ENCODE data around the gene NMUR1.
A peak's percentile ranks its signal among the peaks of the same experiment; 100 is the strongest.
"Not testable (repeated sequence)": the region's sequence is repeated elsewhere in the genome, so short reads cannot be mapped to it uniquely, and the experiment has no call there.

Gene NMUR1, protein sequence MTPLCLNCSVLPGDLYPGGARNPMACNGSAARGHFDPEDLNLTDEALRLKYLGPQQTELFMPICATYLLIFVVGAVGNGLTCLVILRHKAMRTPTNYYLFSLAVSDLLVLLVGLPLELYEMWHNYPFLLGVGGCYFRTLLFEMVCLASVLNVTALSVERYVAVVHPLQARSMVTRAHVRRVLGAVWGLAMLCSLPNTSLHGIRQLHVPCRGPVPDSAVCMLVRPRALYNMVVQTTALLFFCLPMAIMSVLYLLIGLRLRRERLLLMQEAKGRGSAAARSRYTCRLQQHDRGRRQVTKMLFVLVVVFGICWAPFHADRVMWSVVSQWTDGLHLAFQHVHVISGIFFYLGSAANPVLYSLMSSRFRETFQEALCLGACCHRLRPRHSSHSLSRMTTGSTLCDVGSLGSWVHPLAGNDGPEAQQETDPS
- 0 to 14.8 (median 0.12) reads per million in 9 experiments for total RNA-seq

DNA sequence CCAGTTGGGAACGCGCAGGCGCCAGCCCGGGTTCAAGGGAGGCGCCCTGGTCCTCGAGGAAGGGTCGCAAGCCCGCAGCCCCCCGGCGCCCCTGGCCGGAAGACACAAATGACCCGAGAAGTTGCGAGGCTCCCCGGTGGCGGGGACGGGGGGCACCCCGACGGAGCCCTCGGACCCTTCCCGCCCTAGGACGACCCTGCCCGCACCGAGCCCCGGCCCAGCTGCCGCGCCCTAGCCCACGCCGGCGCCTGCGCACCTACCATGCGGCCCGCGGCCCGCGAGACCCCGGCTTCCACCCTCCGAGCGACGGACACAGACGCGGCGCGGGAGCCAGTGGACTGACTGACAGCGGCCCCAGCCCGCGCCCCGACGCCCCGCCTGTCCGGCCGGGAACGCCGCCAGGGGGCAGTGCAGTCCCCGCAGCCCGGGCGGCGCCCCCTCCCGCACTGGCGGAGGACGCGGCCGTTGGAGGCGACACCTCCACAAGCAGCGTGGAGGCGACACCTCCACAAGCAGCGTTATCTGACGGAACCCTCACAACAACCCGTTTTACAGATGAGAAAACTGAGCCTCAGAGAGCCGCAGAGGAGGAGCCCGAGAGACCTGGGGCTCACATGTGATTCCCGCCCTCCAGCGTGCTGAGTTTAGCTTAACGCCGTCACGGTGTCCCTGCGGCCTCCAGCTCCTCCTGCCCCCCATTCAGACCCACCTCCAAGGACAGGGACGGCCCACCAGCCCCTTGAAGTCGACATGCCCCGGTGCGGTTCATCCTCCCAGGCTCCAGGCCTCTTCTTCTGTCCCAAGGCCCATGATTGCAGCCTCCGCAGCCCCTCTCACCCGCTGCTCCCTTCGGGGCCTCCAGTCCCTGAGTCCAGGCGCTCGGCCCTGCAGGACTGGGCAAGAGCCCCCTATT lies at the start of gene NMUR1:
NMUR1 (minus strand) TSS at position 347 of the 913 bp plus-strand sequence; CDS start at position 263, 84 bp downstream.
- Mint-ChIP-seq H3K4me3 (peak within 1 kb of the TSS; percentile 81 to 87), H3K9me3 (no peaks in the 10 kb centered on the region), H3K4me1 (ENCODE audit: low read depth in 2 of 2) (peaks cover 59 to 72% of the 10 kb centered on the region in 2 donors), H3K36me3 (ENCODE audit: insufficient read depth) (peaks cover 2% of the 10 kb centered on the region), H3K27me3 (no peaks in the 10 kb centered on the region), H3K27ac (peak within 1 kb of the TSS; percentile 94)
- ATAC-seq (replicated peaks) (peak; percentile 93), DNase-seq (peak; percentile 74 to 87 (median 80))

DNA sequence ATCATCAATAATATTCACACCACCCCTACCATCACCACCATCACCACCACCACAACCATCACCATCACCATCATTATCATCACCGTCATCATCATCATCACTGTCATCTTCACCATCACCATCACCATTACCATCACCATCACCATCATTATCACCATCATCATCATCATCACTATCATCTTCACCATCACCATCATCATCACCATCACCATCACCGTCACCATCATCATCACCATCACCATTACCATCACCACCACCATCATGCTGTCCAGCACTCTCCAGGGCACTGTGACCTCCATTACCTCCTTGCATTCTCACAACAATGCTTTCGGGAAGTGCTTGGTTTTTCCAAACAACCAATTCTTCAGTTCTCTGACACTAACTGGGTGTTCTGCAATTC lies 49.3 kb upstream of the NMUR1 start:
- Mint-ChIP-seq H3K9me3 (peaks cover 2 to 5% of the 10 kb centered on the region in 2 donors), H3K27me3 (peaks cover 7 to 12% of the 10 kb centered on the region in 2 donors), H3K4me1 (ENCODE audit: low read depth in 2 of 2) (no peaks in the 10 kb centered on the region), H3K27ac (no peak overlapping the region), H3K4me3 (no peak overlapping the region), H3K36me3 (ENCODE audit: insufficient read depth) (no peaks in the 10 kb centered on the region)
- ATAC-seq (replicated peaks) (no peak), DNase-seq (no peak)

DNA sequence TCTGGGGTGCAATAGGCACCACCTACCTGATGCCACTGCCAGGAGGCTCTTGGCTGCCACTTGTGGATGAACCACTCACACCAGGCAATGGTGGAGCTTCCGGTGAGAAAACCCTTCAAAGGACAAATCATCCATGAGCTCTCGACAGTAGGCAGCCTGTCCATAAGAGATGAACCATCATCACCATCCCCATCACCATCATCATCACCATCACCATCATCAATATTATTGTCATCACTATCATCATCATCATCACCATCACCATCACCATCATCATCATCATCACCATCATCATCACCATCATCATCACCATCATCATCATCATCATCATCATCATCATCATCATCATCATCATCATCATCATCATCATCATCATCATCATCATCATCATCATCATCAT lies 48.4 kb upstream of the NMUR1 start:
- not testable (repeated sequence) for H3K4me1 Mint-ChIP-seq (ENCODE audit: low read depth in 2 of 2); H3K27ac Mint-ChIP-seq; ATAC-seq (replicated peaks); H3K27me3 Mint-ChIP-seq; DNase-seq; H3K4me3 Mint-ChIP-seq; H3K36me3 Mint-ChIP-seq (ENCODE audit: insufficient read depth); H3K9me3 Mint-ChIP-seq

DNA sequence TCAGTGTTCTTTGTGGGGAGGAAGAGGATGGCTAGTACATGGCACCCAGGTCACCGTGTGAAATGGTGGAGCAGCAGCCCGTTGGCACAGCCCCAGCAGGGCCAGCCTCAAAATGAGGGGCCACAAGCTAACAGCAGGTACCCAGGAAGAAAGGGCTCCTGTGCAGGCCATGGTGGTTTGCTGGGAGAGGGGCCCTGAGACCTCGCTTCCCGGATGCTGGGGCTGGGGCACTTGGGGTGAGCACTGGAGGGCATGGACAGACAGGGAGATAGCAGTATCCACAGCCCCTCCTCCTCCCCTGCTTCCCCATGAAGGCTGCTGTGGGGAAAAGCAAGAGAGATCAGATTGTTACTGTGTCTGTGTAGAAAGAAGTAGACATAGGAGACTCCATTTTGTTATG lies 46.2 kb upstream of the NMUR1 start:
- H3K36me3 Mint-ChIP-seq (ENCODE audit: insufficient read depth) = no peaks in the 10 kb centered on the region
- H3K4me3 Mint-ChIP-seq = no peak overlapping the region
- H3K4me1 Mint-ChIP-seq (ENCODE audit: low read depth in 2 of 2) = no peaks in the 10 kb centered on the region
- no peak overlapping the region for H3K27ac Mint-ChIP-seq
- H3K27me3 Mint-ChIP-seq = peaks cover 0 to 7% of the 10 kb centered on the region in 2 donors
- H3K9me3 Mint-ChIP-seq = peaks cover 2 to 5% of the 10 kb centered on the region in 2 donors
- no peak for DNase-seq
- no peak for ATAC-seq (replicated peaks)

DNA sequence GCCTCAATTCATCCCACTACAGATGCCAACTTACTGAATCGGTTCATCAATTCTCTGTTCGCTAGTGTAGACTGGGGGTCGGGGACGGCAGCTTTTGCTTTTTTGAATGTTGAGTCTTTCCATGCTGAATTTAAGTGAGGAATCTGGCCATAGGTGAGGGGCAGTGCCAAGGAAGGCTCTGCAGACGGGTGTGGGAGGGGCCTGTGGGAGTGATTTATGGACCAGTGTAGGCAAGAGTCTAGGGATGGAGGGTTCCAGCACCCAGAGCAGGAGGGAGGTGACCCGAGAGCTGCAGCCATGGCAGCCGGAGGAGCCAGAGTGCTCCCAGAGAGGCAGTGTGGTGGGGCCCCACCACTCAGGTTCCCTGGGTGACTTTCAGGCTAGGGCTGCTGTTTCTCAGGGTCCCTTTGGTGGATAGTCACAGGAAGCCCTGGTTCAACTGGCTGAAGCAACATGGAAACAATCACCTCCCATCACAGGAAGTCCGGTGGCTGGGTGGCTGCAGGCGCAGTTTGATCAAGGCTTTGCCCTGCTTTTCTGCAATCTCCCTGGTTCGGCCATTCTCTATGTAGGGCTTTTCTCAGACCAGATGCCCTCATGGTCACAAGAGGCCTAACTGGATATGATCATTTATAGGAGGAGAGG lies 45.5 kb upstream of the NMUR1 start:
- peaks cover 2 to 5% of the 10 kb centered on the region in 2 donors for H3K9me3 Mint-ChIP-seq
- H3K4me3 Mint-ChIP-seq = no peak overlapping the region
- H3K27me3 Mint-ChIP-seq = peaks cover 0 to 7% of the 10 kb centered on the region in 2 donors
- H3K36me3 Mint-ChIP-seq (ENCODE audit: insufficient read depth) = peaks cover 3% of the 10 kb centered on the region
- ATAC-seq (replicated peaks) = no peak
- no peak overlapping the region for H3K27ac Mint-ChIP-seq
- H3K4me1 Mint-ChIP-seq (ENCODE audit: low read depth in 2 of 2) = no peaks in the 10 kb centered on the region
- DNase-seq = no peak

DNA sequence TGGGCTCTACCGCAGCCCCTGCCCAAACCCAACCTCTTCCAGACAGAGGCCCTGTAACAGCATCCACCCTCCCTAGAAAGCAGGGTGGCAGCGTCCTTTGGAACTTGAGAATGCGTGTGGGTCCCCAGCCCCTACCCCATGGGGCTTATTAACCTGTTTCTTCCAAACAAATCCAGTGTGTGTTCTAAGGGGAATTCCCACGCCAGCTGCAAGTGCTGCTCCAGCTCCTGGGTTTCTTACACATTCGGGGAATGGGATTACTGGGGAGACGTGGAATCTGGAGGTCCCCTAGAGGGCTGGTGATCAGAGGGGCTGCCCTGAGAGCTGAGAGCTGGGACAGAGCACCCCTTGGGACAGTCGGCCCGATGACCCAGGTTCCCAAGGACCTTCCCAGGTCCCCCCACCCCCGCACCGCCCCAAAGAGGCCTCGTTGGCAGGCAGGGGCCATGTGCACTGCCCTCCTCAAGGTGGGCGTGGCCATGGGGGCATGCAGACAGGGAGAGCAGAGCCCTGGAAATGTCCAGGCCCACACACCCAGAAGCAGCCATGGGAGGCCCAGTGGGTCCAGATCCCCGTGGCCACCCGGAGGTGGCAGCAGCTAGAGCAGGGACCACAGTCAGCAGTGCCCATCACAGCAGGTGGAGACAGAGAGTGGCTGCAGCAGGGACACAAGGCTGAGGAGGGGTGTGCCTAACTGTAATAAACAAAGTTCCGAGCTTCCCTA lies 43.6 kb upstream of the NMUR1 start:
- Mint-ChIP-seq H3K36me3 (ENCODE audit: insufficient read depth) (peaks cover 3% of the 10 kb centered on the region), H3K27me3 (peaks cover 0 to 11% of the 10 kb centered on the region in 2 donors), H3K9me3 (peaks cover 2 to 5% of the 10 kb centered on the region in 2 donors), H3K4me3 (no peak overlapping the region), H3K4me1 (ENCODE audit: low read depth in 2 of 2) (no peaks in the 10 kb centered on the region), H3K27ac (no peak overlapping the region)
- ATAC-seq (replicated peaks) (no peak), DNase-seq (no peak)

DNA sequence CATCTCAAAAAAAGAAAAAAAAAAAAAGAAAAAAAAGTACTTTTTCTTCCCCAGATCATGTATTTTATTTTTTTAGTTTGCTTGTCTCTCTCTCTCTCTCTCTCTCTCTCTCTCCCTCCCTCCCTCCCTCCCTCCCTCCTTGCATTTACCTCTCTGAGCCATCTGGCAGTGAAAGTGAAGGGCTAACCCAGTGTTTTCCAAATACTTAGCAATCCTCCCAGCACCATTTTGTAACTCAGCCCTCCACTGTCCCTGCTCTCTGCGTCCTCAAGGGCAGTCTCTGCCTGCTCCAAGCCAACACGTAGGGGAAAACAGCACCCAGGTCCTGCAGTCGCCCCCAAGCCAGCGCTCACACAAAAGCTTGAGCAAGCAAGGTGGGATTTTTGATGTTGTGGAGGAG lies 42.9 kb upstream of the NMUR1 start:
- H3K9me3 Mint-ChIP-seq = no peaks in the 10 kb centered on the region
- ATAC-seq (replicated peaks) = no peak
- H3K27me3 Mint-ChIP-seq = peaks cover 0 to 5% of the 10 kb centered on the region in 2 donors
- H3K36me3 Mint-ChIP-seq (ENCODE audit: insufficient read depth) = peaks cover 3% of the 10 kb centered on the region
- no peak for DNase-seq
- H3K4me1 Mint-ChIP-seq (ENCODE audit: low read depth in 2 of 2) = peaks cover 0 to 5% of the 10 kb centered on the region in 2 donors
- H3K27ac Mint-ChIP-seq = peak overlapping the region in 1 of 2 donors; percentile 59
- no peak overlapping the region for H3K4me3 Mint-ChIP-seq

DNA sequence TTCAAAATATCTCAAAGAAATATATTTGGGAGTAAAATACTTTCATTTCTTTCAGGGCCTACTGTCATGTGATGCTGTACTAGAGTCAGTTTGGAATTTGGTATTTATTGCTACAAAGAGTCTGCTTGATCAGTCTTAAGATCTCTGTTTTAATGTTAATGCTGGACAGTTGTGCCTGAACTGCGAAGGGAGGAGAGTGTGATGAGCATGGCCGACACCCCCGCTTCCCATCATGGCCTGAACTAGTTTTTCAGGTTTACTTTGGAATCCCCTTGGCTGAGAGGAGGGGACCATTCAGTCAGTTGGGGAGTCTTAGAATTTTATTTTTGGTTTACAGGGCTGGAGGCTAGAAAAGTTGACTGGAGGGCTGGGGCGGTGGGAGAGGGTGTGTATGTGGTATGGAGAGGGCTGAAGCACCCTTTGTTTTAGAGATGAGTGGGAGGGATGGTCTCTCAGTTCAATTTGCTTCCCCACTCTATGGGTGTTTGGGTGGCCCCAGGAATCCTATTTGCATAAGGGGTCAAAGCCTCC lies 41.5 kb upstream of the NMUR1 start:
- no peaks in the 10 kb centered on the region for H3K9me3 Mint-ChIP-seq
- ATAC-seq (replicated peaks) (no peak), DNase-seq (no peak)
- H3K27ac Mint-ChIP-seq = no peak overlapping the region
- H3K4me3 Mint-ChIP-seq = no peak overlapping the region
- H3K27me3 Mint-ChIP-seq = peaks cover 0 to 5% of the 10 kb centered on the region in 2 donors
- peaks cover 3% of the 10 kb centered on the region for H3K36me3 Mint-ChIP-seq (ENCODE audit: insufficient read depth)
- H3K4me1 Mint-ChIP-seq (ENCODE audit: low read depth in 2 of 2) = peaks cover 0 to 5% of the 10 kb centered on the region in 2 donors

DNA sequence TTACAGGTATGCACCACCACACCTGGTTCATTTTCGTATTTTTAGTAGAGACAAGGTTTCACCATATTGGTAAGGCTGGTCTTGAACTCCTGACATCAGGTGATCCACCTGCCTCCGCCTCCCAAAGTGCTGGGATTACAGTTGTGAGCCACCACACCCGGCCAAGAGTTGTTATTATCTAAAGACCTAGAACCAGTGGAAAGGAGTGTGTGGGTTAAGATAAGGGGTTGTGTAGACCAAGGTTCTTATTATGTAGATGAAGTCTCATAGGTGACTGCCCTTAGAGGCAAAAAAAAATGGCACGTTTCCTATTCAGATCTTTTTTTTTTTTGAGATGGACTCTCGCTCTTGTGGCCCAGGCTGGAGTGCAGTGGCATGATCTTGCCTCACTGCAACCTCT lies 40.7 kb upstream of the NMUR1 start:
- not testable (repeated sequence) for H3K4me1 Mint-ChIP-seq (ENCODE audit: low read depth in 2 of 2); H3K27ac Mint-ChIP-seq; H3K36me3 Mint-ChIP-seq (ENCODE audit: insufficient read depth); H3K9me3 Mint-ChIP-seq; ATAC-seq (replicated peaks); H3K4me3 Mint-ChIP-seq; H3K27me3 Mint-ChIP-seq; DNase-seq

DNA sequence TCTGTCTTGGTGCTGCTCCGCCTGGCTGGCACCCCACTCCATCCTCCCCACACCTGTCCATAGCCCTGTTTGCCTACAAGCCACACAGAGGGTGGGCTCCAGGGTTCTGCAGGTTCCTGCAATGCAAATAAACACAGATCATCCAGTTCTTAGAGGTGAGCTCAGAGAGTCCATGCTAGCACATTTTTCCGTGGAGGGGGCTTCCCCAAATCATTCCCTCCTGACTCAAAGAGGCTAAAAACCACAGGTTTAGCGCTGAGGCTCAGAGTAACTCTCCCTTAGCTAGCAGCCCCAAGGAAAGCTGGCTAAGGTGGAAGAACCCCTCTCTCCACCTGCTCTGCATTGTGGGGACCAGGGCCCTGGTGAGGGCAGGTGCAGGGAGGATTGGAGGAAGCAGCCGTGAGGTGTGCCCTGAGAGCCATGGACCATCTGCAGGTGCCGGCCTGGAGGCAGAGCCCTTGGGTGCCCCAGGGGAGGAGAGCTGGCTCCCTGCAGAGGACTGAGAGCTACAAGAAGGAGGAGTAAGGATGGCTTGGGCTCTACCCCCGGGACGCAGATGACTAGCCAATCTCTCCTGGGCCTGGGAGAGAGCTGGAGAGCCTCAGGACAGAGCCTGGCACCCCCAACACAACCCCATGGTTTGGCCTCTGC lies 38.7 kb upstream of the NMUR1 start:
- no peak for DNase-seq
- ATAC-seq (replicated peaks) = no peak

DNA sequence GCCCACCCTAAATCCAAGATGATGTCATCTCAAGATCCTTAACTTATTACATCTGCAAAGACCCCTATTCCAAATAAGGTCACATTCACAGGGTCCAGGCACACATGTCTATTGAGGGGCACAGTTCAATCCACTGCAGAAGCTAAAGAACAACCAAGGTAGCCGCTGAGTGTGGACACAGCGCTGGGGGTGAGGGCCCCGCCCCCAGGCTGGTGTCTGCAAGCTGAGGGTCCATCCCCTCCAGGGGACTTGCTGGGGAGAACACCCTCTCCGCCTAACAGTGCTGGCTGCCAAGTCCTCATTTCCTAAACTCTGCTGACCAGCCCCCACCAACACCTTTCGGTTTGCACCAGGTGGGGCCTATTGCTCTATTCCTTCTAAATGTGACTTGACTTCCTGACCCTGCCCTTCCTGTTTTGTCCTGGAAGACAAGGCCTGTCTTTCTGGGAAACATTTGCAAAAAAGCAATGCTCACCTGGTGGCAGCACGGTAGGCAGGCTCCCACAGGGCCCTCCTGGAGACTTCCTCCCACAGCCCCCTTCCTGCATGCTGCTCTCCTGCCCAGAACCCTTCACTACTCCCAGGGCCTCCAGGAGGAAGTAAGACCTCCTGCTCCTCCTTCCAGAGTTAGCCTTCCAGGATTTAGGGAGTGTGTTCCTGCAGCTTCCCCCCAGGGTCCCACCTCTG lies 38.0 kb upstream of the NMUR1 start:
- peaks cover 0 to 5% of the 10 kb centered on the region in 2 donors for H3K27me3 Mint-ChIP-seq
- no peaks in the 10 kb centered on the region for H3K9me3 Mint-ChIP-seq

More for the DNA sequence above, 38.7 kb upstream of the NMUR1 start:
- Mint-ChIP-seq H3K27me3 (peaks cover 0 to 5% of the 10 kb centered on the region in 2 donors), H3K4me3 (no peak overlapping the region), H3K36me3 (ENCODE audit: insufficient read depth) (peaks cover 3% of the 10 kb centered on the region), H3K27ac (no peak overlapping the region), H3K4me1 (ENCODE audit: low read depth in 2 of 2) (peaks cover 0 to 5% of the 10 kb centered on the region in 2 donors), H3K9me3 (no peaks in the 10 kb centered on the region)

DNA sequence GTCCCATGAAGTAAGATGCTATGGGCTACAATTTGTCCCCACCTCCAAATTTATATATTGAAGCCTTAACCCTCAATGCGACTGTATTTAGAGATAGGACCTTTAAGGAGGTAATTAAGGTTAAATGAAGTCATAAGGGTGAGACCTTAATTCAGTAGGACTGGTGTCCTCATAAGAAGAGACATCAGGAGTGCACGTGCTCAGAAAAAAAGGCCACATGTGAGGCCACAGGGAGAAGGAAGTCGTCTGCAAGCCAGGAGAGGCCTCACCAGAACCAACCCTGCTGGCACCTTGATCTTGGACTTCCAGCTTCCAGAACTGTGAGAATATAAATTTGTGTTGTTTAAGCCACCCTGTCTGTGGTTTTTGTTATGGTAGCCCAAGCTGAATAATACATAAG lies 36.9 kb upstream of the NMUR1 start:
- Mint-ChIP-seq H3K27me3 (peaks cover 0 to 5% of the 10 kb centered on the region in 2 donors), H3K27ac (no peak overlapping the region), H3K4me3 (no peak overlapping the region), H3K36me3 (ENCODE audit: insufficient read depth) (peaks cover 3% of the 10 kb centered on the region), H3K4me1 (ENCODE audit: low read depth in 2 of 2) (peaks cover 0 to 5% of the 10 kb centered on the region in 2 donors), H3K9me3 (no peaks in the 10 kb centered on the region)
- DNase-seq = no peak
- no peak for ATAC-seq (replicated peaks)

More for the DNA sequence above, 38.0 kb upstream of the NMUR1 start:
- ATAC-seq (replicated peaks) (no peak), DNase-seq (no peak)
- Mint-ChIP-seq H3K4me3 (no peak overlapping the region), H3K4me1 (ENCODE audit: low read depth in 2 of 2) (peaks cover 0 to 5% of the 10 kb centered on the region in 2 donors), H3K27ac (no peak overlapping the region), H3K36me3 (ENCODE audit: insufficient read depth) (peaks cover 3% of the 10 kb centered on the region)

Data from effector memory CD8-positive, alpha-beta T cell (primary cell).